KG1 (cell line): Measurements from ENCODE around the gene NAPB.

Source experiments
- DNase-seq: peaks from one replicate; lab custom pipeline; 2025; lab: John Stamatoyannopoulos, UW

NAPB gene

DNA sequence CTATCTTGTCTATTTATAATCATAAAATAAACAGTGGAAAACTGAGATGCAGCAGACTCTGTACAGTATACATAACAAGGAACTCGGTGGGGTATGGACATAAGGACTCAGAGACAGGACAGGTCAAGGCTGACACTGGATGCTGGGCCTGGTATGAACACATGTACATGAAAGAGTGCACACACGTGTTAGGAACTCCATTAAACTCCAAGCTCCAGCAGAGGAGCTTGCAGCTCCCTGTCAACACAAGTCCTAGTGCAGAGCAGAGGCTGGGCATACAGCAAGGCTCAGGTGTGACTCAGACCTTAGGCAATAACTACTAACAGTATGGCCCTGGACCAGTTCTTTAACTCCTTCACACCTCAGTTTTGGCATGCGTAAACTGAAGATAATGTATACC, 17.1 kb downstream of the NAPB start:
- DNase-seq: no peak

DNA sequence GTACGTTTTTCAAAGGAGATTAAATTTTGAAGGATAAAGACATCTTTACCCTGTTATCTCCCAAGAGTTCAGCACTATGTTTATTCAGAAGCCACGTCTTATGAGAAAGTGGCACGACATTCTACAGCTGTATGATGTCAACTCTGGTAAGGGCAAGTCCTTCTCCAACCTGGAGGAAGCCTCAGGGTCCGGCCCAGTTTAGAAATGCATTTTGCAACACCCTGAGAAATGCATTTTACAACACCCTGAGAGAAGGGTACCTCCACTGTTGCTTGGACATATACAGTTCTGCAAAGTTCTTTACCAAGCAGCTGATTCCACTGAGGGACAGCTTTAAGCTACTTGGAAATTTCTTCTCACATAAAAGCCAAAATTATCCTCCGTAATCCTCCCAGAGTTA, 17.5 kb downstream of the NAPB start:
- DNase-seq: no peak

DNA sequence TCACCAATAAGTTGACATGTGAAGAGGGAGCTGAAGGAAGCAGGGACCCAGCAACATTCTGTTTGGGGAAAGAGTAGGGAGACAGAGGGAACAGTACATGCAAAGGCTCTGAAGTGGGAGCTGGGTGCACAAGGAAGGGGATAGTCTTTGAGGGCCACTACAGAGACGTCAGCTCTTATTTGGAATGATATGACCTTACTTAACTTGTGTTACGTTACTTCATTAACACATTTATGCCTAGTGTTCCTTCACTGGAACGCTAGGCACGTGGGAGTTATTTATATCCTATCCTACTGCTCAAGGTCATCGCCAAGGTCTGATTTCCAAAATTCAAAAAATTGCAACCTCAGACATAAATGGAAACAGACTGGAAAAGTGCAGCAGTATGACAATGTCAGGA, 20.2 kb downstream of the NAPB start:
- DNase-seq: no peak

DNA sequence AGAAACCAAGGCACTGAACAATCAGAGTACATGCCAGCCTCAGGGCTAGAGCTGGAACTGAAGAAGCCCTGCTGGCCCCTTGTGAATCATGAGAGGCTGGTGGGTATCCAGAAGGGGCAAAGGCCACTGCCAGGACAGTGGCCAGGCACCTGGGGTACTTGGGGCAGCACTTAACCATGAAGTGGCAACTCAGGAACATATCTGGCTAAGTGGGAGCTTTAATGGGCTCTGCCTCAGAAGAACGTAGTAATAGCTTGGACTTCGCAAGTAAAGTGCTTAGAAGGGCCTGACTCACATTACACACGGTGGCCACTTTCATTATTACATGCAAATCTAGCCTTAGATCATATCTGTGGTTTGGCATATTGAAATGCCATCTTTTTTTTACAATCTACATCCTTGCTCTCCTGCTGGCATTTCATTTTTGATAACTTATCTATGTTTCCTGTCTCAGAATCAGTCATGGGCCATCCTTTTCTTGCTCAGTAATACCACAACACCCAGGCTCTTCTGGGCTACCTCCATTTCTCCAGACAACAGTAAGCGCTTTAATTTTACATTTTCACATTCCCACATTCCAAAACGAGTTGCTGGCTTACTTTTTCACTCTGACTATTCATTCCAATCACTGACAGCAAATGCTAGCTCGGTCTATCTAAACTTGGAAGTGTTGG, 21.6 kb downstream of the NAPB start:
- DNase-seq: no peak

DNA sequence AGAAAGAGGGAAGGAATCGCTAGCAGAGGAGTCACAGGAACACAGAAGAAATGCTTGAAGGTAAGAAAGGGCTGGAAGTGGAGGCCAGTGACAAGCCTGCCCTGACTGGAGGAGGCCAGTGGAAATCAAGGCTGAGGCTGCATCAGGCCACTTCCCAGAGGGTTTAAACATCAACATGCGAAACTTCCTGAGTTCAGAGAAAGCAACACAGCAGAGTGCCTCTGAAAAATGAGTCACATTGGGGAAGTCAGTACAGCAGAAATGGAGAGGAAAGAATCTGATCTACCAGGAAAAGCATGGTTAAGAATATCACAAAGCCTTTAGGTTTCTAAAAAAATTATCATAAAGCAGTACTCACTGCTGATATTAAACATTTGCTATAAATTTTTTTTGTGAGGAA, 23.3 kb downstream of the NAPB start:
- no peak for DNase-seq

DNA sequence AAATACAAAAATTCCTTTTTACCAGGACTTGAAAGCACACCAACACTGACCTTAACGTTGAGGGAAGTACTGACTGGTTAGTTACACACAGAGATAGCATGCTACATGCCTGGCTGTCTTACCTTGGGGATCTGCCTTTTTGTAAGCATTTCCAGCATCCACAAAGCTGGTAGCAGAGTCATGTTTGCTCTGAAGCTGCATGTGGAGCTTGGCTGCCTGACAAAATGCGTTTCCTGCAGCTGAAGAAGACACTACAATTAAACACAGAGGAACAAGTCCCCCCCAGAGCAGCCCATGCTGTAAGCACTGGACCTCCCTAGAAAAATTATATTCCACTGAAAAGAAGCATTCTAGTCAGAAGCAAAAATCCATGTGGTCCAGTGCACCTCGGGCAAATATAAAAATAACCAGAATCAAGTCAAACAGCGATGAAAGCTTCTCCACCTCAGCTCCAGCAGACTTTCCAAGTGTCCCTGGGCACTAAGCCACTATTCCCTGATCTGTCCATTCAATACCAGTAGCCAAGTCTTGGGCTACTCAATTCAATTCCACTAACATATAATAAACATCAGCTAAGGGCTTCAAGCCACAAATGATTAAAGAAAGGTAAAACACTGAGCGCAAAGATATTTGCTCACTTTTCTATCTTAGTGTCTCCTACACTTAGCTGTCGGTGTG, 24.2 kb downstream of the NAPB start:
- no peak for DNase-seq

DNA sequence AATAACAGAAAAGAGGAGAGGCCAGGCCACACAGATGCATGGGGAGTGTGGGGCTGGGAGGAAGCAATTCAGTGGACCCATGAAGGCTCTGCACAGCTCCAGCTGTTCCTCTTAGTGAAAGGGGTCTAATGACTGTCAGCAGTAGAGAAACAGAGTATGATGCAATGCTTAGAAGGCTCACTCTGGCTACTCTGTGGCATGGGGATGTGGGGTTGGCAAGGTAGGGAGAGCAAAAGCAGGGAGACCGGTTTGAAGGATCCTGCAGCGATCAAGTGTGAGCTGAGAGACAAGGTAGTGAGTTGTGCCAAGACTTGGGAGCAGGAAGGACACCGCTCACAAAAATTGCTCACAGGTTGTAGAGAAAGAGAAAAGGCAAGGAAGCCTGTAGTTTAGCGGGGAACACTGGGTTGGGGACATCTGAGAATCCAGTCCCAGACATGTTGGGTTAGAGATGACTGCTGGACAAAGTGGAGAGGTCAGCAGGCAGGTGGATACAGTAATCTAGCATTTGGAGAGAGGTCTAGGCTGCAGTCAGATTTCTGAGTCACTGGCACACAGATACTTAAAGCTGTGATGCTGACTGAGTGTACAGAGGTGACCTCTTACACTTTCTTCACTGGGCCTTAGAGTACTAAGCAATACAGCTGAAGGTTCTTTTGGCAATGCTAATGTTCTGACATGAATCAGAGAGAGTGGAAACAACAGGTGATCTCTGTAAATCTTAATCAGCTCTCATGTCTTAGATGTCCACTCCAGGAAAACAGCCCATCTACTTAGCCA, 27.1 kb downstream of the NAPB start:
- no peak for DNase-seq

- no peak for DNase-seq
Measured at GRCh38 chr20:23391707-23392310, 29.5 kb downstream of the NAPB start.

- DNase-seq: no peak
Measured at GRCh38 chr20:23390091-23390774, 31.1 kb downstream of the NAPB start.

GRCh38 chr20:23387118-23387443, 34.2 kb downstream of the NAPB start:
- DNase-seq: no peak

DNA sequence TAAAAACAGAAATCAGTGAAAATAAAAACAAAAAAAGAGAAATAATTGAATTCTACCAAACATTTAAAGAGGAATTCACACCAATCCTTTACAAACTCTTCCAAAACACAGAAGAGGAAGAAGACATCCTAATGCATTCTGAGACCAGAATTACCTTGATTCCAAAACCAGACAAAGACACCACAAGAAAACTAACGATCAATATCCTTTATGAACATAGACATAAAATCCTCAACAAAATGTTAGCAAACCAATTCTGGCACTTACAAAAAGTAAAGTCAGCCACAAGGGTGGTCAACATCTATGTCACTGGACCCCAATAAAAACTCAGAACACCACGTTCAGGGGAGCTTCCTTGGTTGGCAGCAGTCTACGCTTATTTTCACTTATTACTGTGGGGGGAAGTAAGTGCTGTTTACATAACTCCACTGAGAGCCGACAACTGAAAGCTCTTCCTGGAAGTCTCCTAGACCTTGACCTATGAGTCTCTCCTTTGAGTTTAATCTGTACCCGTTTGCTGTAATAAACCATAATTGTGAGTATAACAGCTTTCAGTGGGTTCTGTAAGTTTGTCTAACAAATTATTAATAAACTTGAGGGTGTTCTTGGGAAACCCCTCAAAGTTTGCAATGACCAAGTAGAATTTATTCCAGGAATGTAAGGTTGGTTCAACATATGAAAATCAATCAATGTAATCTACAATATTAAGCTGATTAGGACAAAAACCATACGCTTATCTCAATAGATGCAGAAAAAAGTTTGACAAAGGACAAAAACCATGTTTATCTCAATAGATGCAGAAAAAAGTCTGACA, 34.8 kb downstream of the NAPB start:
- DNase-seq: no peak

- DNase-seq: no peak
Measured at GRCh38 chr20:23381876-23382275, 39.4 kb downstream of the NAPB start.

GRCh38 chr20:23379772-23380171, 41.5 kb downstream of the NAPB start:
- DNase-seq: no peak

DNA sequence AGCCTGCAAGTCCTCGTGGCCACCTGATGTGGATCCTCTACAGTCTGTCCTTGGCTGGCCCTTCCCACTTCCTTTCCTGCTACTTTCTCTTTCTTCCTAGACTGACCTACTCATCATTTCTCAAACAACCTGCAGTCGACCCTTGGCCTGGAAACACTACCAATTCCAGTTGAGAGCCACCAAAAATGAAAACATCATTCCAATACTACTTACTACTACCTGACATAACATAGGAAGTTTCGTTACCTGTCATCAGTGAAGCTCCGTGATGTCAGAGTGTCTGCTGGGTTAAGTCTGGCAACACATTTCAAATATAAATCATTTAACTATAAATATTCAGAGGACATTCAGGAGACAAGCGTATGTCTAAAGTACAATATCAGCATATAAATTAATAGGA, 45.5 kb downstream of the NAPB start:
- no peak for DNase-seq

DNA sequence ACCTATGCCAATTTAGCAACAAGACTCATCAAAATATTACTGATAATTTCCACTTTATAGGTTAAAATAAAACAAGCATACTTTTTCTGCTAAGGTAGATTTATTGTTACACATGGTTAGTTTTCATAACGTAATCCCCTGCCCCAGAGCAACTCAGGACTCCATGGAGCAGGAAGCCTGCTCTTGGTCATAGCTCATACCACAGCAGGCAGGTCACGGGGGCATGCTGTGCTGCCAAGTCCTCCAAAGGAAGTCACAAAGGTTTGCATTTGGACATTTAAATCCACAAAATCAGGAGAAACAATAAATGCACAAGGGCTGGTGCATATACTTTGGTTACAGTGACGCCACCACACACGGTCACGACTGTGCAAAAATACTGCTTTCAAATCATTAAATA, 46.8 kb downstream of the NAPB start:
- DNase-seq: no peak

DNA sequence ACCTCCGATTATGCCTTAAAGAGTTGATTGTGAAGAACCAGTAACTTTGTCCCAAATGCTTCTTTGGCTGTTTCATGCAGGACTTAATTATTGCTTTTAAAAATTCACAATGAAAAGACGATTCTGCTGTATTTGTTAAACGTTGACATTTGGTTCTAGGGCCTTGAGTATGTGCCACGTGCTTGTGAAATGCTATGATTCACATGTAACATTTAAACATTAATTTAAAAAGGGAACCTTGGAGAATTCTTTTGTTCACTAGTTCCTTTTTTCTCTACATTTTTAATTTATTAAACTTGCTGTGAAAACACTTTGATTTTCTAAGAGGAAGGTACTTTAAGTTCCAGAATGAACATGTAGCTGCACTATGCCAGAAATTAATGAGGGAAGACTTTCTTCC, 49.8 kb downstream of the NAPB start:
- DNase-seq: no peak

- no peak for DNase-seq
Measured at GRCh38 chr20:23370873-23371272, 50.4 kb downstream of the NAPB start.

- no peak for DNase-seq
Measured at GRCh38 chr20:23370274-23370673, 51.0 kb downstream of the NAPB start.

- no peak for DNase-seq
Measured at GRCh38 chr20:23369072-23369823, 52.0 kb downstream of the NAPB start.

DNA sequence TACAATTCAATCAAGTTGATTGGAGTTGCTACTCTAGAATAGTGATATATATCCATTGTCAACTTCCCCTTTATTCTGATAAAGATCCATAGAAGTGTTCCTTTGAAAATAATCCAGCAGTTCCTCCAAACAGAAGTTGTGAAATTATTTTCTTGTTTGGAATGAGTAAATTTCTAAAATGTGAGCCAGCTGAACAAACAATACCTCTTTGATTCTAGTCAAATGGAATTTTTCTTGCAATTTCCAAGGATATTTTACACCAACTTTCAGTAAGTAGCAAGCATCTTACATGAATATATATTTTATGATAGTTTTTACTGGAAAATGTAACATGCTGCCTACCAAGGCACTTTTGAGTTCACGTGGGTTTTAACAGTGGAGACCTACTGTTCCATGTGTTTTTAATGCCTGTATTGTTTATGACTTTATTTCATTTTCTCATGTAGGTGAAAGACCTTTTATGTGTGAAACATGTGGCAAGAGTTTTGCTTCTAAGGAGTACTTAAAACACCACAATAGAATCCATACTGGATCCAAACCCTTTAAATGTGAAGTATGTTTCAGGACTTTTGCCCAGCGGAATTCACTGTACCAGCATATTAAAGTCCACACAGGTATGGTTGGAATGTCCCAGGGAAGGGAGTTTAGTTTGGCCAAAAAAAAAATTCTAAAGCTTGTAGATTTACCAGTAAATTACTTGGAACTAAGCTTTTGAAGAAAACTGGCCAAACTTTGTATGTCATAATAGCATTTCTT, 52.8 kb downstream of the NAPB start:
- DNase-seq: no peak
